Colonic mucosa (tissue), 4 donors: Measurements from ENCODE around the gene PDHX. TPM values are rescaled to one million over a fixed set of nuclear protein-coding genes. Genes with fewer than 3 reads are reported as not detected.

Experiments
- DNase-seq: peaks from one replicate; pipeline ENCODE4 v3.0.0-alpha.2; 2020
- H3K27ac ChIP-seq: fragments of 200-600 bp; one replicate; pipeline ENCODE4 v1.8.0; 2021
- H3K27me3 ChIP-seq: fragments of 200-600 bp; one replicate; pipeline ENCODE4 v1.8.0; 2021
- H3K36me3 ChIP-seq: fragments of 200-600 bp; one replicate; pipeline ENCODE4 v1.8.0; 2021
- H3K4me1 ChIP-seq: fragments of 200-600 bp; one replicate; pipeline ENCODE4 v1.8.0; 2021; ENCODE audit warnings: mild to moderate bottlenecking
- H3K4me3 ChIP-seq: fragments of 200-600 bp; one replicate; pipeline ENCODE4 v1.8.0; 2021
- H3K9ac ChIP-seq, 2 donors: one replicate each; pipeline ENCODE4 v1.7.0; 2013; ENCODE audit warnings: control low read depth in 2 of 2, low read depth in 2 of 2, low read length in 2 of 2
- H3K9me3 ChIP-seq: fragments of 200-600 bp; one replicate; pipeline ENCODE4 v1.8.0; 2021
- intact Hi-C: fragments of 100-400 bp; cut with DNase I; formaldehyde crosslinking; loops from one replicate; pipeline ENCODE4 v1.14.1; 2022
- microRNA-seq: library from miRNA; unstranded; fragments of <30 nt; microRNA quantifications from one replicate; pipeline ENCODE4, GENCODE V29; 2019
- total RNA-seq, 2 donors: library from RNA; stranded (reverse); fragmentation: NEBNext Ultra II Directional in 1 of 2; extraction: Animal tissue kit (Norgen Biotek cat#: 25700) in 1 of 2; gene quantifications; one replicate each; pipeline ENCODE4 v1.2.1, GENCODE V29; 2021
- TF ChIP-seq, protein P1 (sequence below): fragments of 200-600 bp; IDR thresholded peaks from one replicate; pipeline ENCODE4 v1.8.0; 2022; ENCODE audit warnings: antibody characterized with exemption, mild to moderate bottlenecking
- donor health status: healthy.
- donor health status: DM: no; HTN: no; CAD: no.
- donor health status: DM: no; HTN: no; CAD: no.

PDHX gene
- total RNA-seq, 2 donors from 2014 or later, result 55.2 to 57.2 TPM

DNA sequence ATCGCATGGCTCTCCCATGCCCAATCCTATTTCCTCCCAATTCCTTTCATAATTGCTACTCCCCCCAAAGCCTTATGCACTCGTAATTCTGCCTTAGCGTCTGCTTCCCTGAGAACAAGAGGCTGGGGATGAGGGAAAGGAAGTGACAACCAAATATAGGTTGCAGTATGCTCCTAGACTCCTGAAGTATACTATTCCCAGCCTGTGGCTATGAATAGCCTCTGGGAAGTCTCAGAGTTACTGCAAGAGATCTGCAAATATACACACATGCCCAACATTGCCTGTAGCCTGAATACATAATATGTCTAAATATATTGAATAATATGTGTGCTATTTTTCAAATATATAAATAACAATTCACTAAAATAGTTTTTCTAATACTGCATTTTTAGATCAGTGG, 126.5 kb downstream of the PDHX start:
- TF ChIP-seq, protein P1, sequence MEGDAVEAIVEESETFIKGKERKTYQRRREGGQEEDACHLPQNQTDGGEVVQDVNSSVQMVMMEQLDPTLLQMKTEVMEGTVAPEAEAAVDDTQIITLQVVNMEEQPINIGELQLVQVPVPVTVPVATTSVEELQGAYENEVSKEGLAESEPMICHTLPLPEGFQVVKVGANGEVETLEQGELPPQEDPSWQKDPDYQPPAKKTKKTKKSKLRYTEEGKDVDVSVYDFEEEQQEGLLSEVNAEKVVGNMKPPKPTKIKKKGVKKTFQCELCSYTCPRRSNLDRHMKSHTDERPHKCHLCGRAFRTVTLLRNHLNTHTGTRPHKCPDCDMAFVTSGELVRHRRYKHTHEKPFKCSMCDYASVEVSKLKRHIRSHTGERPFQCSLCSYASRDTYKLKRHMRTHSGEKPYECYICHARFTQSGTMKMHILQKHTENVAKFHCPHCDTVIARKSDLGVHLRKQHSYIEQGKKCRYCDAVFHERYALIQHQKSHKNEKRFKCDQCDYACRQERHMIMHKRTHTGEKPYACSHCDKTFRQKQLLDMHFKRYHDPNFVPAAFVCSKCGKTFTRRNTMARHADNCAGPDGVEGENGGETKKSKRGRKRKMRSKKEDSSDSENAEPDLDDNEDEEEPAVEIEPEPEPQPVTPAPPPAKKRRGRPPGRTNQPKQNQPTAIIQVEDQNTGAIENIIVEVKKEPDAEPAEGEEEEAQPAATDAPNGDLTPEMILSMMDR, result no peak
- intact Hi-C loops, result no loop called here
- DNase-seq, result no peak
- Histone ChIP-seq H3K9ac (no peak overlapping the region), H3K9me3 (no peaks in the 10 kb centered on the region), H3K4me3 (no peak overlapping the region), H3K36me3 (no peaks in the 10 kb centered on the region), H3K4me1 (no peaks in the 10 kb centered on the region), H3K27ac (no peak overlapping the region), H3K27me3 (no peaks in the 10 kb centered on the region)

DNA sequence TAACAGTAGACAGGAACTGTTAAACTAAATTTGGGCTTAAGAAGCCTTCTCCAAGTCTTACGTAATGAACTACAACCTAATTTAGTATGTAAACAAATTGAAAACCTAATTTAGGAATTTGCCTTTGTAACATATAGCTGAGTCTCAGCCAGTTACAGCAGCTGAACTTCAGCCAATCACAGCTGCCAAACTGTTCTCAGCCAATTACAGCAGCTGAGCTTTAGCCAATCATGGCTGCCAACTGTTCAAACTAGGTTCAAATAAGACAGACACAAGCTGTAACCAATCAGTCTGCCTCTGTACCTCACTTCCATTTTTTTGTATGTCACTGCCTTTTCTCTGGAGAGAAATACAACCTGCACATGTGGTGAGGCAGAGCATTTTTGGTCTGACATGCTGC, 127.5 kb downstream of the PDHX start:
- intact Hi-C loops, result no loop called here
- no peaks in the 10 kb centered on the region for H3K36me3 ChIP-seq
- H3K9ac ChIP-seq, result no peak overlapping the region
- no peaks in the 10 kb centered on the region for H3K4me1 ChIP-seq
- H3K4me3 ChIP-seq, result no peak overlapping the region
- DNase-seq, result no peak
- H3K27me3 ChIP-seq, result no peaks in the 10 kb centered on the region
- TF ChIP-seq, protein P1, result no peak
- no peaks in the 10 kb centered on the region for H3K9me3 ChIP-seq
- H3K27ac ChIP-seq, result no peak overlapping the region

DNA sequence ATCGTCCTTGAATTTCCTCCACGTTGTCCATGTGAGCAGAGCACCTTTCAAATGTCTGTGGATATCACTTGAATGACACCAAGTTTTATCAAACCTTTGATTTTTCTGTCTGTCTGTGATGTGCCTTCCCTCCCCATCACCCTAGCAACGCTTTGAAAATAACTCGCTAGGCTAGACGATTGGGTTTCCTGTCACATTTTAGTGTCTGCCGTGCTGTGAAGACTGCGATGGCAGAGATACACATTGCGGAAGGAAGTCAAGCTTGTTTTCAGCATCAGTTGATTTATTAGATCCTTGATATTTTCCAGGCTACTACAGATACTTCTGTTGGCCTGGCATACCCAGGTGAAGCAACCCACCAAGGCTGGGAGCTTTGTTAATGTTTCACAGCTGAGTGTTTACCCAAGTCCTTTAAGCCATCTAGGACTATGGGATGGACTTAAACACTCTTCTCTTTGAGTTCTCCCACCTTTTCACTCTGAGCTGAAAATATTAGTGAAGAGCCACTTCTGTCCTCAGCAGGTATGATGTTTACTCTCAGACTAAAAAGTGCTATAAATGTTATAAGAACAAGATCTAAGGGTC, 128.9 kb downstream of the PDHX start:
- TF ChIP-seq, protein P1, result no peak
- Histone ChIP-seq H3K9me3 (no peaks in the 10 kb centered on the region), H3K27me3 (no peaks in the 10 kb centered on the region), H3K36me3 (no peaks in the 10 kb centered on the region), H3K9ac (no peak overlapping the region), H3K27ac (no peak overlapping the region), H3K4me1 (no peaks in the 10 kb centered on the region), H3K4me3 (no peak overlapping the region)
- intact Hi-C loops, result no loop called here
- no peak for DNase-seq

Small RNA genes lying within 50 kb of the gene (microRNA-seq; reads per million reads assigned to microRNA genes)
- gene MIR1343, result 21.0 reads per million, percentile 28 among the genes with 10 or more reads in this experiment

Other genes starting within 250 kb of the PDHX start
- 10 to 100 TPM; 39.4 to 60.7 TPM for gene APIP, start 239 bp upstream of the PDHX start, total RNA-seq
- gene CD44, start 222.6 kb downstream of the PDHX start, total RNA-seq, result 100 to 1,000 TPM; 152 to 171 TPM